ENCODE results near the gene ADD3.

DNA sequence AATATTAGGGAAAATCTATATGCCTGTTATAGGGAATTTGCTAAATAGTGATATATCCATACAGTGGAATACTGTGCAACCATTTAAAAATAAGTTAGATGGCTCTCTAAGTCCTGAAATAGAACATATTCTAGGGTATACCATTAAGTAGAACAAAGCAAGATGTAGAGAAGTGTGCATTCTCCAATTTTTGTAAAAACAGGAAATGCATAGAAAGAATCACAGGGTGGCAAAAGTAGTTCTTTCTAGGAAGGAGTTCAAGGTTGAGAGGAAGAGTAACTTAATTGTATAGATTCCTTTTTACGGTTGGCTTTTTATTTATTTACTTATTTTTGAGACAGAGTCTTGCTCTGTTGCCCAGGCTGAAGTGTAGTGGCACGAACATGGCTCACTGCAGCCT, 43.7 kb downstream of the ADD3 start:
- no peak for TF ChIP-seq ZNF133 (tag by site-specific recombination; IDR thresholded peaks at IDR 0.05)
- no peak for TF ChIP-seq MZF1 (tag by site-specific recombination; IDR thresholded peaks at IDR 0.05; ENCODE audit: borderline replicate concordance)
- TF ChIP-seq, protein P1, sequence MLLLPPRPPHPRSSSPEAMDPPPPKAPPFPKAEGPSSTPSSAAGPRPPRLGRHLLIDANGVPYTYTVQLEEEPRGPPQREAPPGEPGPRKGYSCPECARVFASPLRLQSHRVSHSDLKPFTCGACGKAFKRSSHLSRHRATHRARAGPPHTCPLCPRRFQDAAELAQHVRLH (tag by site-specific recombination; IDR thresholded peaks at IDR 0.05), result no peak
- TF ChIP-seq, protein P2, sequence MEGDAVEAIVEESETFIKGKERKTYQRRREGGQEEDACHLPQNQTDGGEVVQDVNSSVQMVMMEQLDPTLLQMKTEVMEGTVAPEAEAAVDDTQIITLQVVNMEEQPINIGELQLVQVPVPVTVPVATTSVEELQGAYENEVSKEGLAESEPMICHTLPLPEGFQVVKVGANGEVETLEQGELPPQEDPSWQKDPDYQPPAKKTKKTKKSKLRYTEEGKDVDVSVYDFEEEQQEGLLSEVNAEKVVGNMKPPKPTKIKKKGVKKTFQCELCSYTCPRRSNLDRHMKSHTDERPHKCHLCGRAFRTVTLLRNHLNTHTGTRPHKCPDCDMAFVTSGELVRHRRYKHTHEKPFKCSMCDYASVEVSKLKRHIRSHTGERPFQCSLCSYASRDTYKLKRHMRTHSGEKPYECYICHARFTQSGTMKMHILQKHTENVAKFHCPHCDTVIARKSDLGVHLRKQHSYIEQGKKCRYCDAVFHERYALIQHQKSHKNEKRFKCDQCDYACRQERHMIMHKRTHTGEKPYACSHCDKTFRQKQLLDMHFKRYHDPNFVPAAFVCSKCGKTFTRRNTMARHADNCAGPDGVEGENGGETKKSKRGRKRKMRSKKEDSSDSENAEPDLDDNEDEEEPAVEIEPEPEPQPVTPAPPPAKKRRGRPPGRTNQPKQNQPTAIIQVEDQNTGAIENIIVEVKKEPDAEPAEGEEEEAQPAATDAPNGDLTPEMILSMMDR (tag by site-specific recombination; IDR thresholded peaks at IDR 0.05), result no peak

Data from HEK293 (cell line).